ENCODE measurements around the gene SRC.

Gene SRC

GRCh38 chr20:37385176-37385575, 39.2 kb downstream of the SRC start:
- no peak for DNase-seq

GRCh38 chr20:37385659-37386504, 39.9 kb downstream of the SRC start:
- no peak for DNase-seq

GRCh38 chr20:37386505-37387251, 40.7 kb downstream of the SRC start:
- no peak for DNase-seq

GRCh38 chr20:37387519-37388269, 41.8 kb downstream of the SRC start:
- DNase-seq, result no peak

GRCh38 chr20:37388831-37389230, 42.9 kb downstream of the SRC start:
- DNase-seq, result no peak

- no peak for DNase-seq
Observed at GRCh38 chr20:37389241-37389747, 43.4 kb downstream of the SRC start.

- DNase-seq, result no peak
Observed at GRCh38 chr20:37389844-37390275, 43.9 kb downstream of the SRC start.

DNA sequence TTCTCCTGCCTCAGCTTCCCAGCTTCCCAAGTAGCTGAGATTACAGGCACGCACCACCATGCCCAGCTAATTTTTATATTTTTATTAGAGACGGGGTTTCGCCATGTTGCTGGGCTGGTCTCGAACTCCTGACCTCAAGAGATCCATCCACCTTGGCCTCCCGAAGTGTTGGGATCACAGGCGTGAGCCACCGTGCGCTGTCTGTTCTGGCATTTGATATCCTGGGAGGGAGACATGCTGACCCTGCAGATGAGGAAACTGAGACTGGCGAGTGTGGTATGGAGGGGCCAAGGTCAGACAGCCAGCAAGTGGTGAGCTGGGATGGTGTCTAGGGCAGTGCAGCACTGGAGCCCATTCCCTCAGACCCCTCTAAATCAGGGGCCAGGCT, 44.6 kb downstream of the SRC start:
- no peak for DNase-seq

DNA sequence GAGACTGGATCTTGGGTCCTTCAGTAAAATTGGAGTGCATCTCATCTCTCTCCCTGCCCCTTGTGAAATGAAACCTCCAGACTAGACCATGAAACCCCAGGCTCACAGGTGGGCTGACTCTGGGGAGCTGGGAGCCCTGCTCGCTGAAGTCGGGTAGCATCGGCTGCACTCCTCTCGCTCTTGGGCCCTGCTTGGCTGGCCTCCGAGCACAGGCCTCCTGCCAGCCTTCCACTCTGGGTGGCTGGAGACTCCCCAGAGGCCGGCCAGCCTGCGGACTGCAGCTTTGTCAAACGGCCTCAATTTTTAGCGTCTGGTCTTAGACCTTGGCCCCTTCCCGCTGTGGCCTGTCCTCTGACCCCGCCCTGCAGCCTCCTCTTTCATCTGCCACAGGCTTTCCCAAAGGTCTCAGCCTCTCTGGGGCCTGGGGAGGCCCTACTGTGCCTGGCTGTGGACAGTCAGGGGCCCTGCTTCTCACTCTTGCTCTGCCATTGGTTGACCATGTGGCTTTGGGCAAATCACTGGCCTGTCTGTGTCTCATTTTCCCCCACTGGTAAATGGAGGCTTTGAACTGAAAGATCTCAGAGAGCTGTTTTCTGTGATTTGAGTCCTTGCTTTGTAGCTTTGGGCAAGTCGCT, 45.1 kb downstream of the SRC start:
- DNase-seq, result no peak

- no peak for DNase-seq
Observed at GRCh38 chr20:37392441-37393195, 46.7 kb downstream of the SRC start.

- no peak for DNase-seq
Observed at GRCh38 chr20:37393196-37393862, 47.4 kb downstream of the SRC start.

DNA sequence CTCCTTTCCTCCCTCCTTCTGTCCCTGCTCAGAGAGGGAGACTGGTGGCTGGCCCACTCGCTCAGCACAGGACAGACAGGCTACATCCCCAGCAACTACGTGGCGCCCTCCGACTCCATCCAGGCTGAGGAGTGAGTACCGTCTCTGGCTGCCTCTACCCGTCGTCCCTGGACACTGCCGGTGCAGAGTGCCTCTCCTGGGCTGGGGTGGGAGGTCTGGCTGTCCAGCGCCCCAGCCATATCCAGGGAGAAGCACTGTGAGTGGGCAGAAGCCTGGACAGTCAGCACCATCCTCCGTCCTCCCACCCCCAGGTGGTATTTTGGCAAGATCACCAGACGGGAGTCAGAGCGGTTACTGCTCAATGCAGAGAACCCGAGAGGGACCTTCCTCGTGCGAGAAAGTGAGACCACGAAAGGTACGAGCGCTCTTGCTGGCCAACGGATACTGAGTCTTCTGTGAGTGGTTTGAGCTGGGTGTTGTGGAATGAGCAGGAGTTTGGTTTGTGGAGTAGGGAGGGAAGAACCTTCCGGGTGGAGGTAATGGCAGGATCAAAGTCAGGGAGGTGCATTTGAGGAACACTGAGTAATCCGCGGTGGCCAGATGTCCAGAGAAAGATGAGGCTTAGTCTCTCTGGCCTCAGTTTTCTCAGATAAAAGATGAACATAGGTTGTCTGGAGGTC, 48.1 kb downstream of the SRC start:
- DNase-seq, result no peak

- DNase-seq, result no peak
Observed at GRCh38 chr20:37394543-37395409, 48.8 kb downstream of the SRC start.

DNA sequence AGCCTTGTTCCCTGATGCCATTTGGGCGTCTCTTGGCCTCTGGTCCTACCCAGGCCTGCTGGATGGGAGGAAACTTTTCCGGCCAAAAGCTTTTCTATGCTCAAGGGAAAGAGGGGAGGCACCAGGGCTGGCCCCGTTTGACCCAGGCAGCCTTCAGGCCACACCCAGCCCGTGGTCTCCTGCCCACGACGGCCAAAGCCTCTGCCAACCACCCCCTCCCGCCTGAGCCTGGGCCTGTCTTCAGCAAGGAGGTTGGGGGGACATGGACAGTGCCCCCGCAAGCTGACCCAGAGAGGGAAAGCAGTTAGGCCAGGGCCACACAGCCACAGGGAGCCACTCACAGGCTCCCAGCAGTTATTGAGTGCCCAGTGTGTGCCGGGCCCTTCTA, 49.5 kb downstream of the SRC start:
- no peak for DNase-seq

- no peak for DNase-seq
Observed at GRCh38 chr20:37395921-37396415, 50.0 kb downstream of the SRC start.

DNA sequence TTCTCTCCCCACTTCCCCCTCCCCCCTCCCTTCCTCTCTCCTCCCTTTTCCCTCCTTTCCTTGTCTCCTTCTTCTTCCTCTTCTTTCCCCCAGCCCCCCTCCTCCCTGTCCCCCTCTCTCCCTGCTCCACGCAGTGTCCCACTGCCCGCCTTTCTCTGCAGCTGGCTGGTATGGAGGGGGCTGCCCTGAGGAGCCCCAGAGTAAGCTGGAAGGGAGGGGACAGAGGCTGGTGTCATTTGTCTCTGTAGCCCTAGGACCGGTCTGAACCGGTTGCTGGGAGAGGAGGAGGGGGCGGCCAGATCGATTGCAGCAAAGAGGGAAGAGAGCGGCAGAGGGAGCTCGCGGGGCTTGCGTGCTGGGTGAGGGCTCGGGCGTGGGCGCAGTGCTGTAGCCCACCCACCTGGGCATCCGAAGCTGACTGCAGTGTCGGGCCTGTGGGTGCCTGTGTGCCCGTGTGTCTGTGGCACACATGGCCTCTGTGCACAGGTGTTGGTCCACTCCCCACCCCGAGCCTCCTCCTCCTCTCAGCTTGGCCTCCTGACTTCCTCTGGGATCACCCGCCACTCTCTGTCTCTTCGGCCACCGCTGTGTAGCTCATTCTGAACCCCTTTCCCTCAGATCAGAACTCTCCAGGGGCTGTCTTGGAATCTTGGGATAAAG, 50.6 kb downstream of the SRC start:
- no peak for DNase-seq

- DNase-seq, result no peak
Observed at GRCh38 chr20:37397076-37397953, 51.4 kb downstream of the SRC start.
